Vagina (tissue), 2 donors: ENCODE results near the gene FAM219B.
A peak's percentile ranks its signal among the peaks of the same experiment; 100 is the strongest.

Experiments
- CTCF ChIP-seq, 3 experiments: fragments of 450-650 bp in 2 of 3; fragments of 200-600 bp in 1 of 3; sonication (generic) in 1 of 3; IDR thresholded peaks; one replicate each; pipeline ENCODE4 v1.5.1; 2017 to 2019; ENCODE audit warnings: antibody characterized with exemption in 3 of 3, mild to moderate bottlenecking in 2 of 3, moderate library complexity in 2 of 3
- POLR2A ChIP-seq, 2 donors: fragments of 450-650 bp; IDR thresholded peaks; one replicate each; pipeline ENCODE4 v1.6.1; 2017; ENCODE audit warnings: antibody characterized with exemption in 2 of 2, mild to moderate bottlenecking in 2 of 2, moderate library complexity in 2 of 2

GRCh38 chr15:74937590-74938371 is 31.1 kb upstream of the FAM219B start, which contains the start of gene COX5A:
- TF ChIP-seq POLR2A (IDR thresholded peaks at IDR 0.05) (peak in 1 of 2 donors; percentile 55), CTCF (IDR thresholded peaks at IDR 0.05) (peak in 1 of 3 experiments; percentile 11)
